ENCODE data around the gene GNAL. TPM values are rescaled to one million over a fixed set of nuclear protein-coding genes. Genes with fewer than 3 reads are reported as not detected.
"Not testable (repeated sequence)": the region's sequence is repeated elsewhere in the genome, so short reads cannot be mapped to it uniquely, and the experiment has no call there.

GNAL gene
- total RNA-seq, 1 experiment from 2014 or later = 0.15 TPM

GRCh38 chr18:11676867-11677266 lies 12.2 kb upstream of the GNAL start:
- H3K27ac ChIP-seq (ENCODE audit: low read length) = no peak overlapping the region
- CTCF ChIA-PET = no interaction called here
- no peaks in the 10 kb centered on the region for H3K9me3 ChIP-seq (ENCODE audit: low read length)
- peaks cover 91% of the 10 kb centered on the region for H3K27me3 ChIP-seq (ENCODE audit: low read length)
- no peak for ATAC-seq
- no peak overlapping the region for H3K9ac ChIP-seq (ENCODE audit: low read length)
- H3K36me3 ChIP-seq (ENCODE audit: low read depth, low read length) = no peaks in the 10 kb centered on the region
- no peak overlapping the region for H3K4me2 ChIP-seq (ENCODE audit: low read length)
- no peaks in the 10 kb centered on the region for H3K9me2 ChIP-seq (replicated peaks; ENCODE audit: low read length)
- no peak for DNase-seq
- no peaks in the 10 kb centered on the region for H3K79me2 ChIP-seq (ENCODE audit: low read length)
- no peaks in the 10 kb centered on the region for H3F3A ChIP-seq (ENCODE audit: low read length, unreplicated experiment)
- intact Hi-C loops (cut with micrococcal nuclease) = no loop called here
- no peak overlapping the region for H3K4me3 ChIP-seq (ENCODE audit: low read length)
- POLR2A ChIA-PET (ENCODE audit: unreplicated experiment) = no interaction called here
- TF ChIP-seq, protein P1, sequence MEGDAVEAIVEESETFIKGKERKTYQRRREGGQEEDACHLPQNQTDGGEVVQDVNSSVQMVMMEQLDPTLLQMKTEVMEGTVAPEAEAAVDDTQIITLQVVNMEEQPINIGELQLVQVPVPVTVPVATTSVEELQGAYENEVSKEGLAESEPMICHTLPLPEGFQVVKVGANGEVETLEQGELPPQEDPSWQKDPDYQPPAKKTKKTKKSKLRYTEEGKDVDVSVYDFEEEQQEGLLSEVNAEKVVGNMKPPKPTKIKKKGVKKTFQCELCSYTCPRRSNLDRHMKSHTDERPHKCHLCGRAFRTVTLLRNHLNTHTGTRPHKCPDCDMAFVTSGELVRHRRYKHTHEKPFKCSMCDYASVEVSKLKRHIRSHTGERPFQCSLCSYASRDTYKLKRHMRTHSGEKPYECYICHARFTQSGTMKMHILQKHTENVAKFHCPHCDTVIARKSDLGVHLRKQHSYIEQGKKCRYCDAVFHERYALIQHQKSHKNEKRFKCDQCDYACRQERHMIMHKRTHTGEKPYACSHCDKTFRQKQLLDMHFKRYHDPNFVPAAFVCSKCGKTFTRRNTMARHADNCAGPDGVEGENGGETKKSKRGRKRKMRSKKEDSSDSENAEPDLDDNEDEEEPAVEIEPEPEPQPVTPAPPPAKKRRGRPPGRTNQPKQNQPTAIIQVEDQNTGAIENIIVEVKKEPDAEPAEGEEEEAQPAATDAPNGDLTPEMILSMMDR (conservative IDR thresholded peaks at IDR 0.05; ENCODE audit: low read depth, low read length) = no peak
- no peak for TF ChIP-seq EZH2phosphoT487 (IDR thresholded peaks at IDR 0.05; ENCODE audit: borderline replicate concordance, low read length)
- TF ChIP-seq EZH2 (IDR thresholded peaks at IDR 0.05; ENCODE audit: low read length, unreplicated experiment) = no peak
- no peak overlapping the region for H2AFZ ChIP-seq (ENCODE audit: low read length)
- no peaks in the 10 kb centered on the region for H3K4me1 ChIP-seq (ENCODE audit: insufficient read depth, low read length)
- no peaks in the 10 kb centered on the region for H4K20me1 ChIP-seq (ENCODE audit: low read length)
- BruUV-seq (replicated peaks) = no TSS peak

- Histone ChIP-seq H3K9me2 (replicated peaks; ENCODE audit: low read length) (no peaks in the 10 kb centered on the region), H3K27me3 (ENCODE audit: low read length) (peaks cover 92% of the 10 kb centered on the region), H3F3A (ENCODE audit: low read length, unreplicated experiment) (no peaks in the 10 kb centered on the region), H3K9ac (ENCODE audit: low read length) (no peak overlapping the region), H3K4me3 (ENCODE audit: low read length) (no peak overlapping the region), H3K4me2 (ENCODE audit: low read length) (no peak overlapping the region), H3K4me1 (ENCODE audit: insufficient read depth, low read length) (no peaks in the 10 kb centered on the region), H3K27ac (ENCODE audit: low read length) (no peak overlapping the region), H4K20me1 (ENCODE audit: low read length) (no peaks in the 10 kb centered on the region), H3K36me3 (ENCODE audit: low read depth, low read length) (no peaks in the 10 kb centered on the region), H3K79me2 (ENCODE audit: low read length) (no peaks in the 10 kb centered on the region), H3K9me3 (ENCODE audit: low read length) (no peaks in the 10 kb centered on the region), H2AFZ (ENCODE audit: low read length) (no peak overlapping the region)
- TF ChIP-seq, protein P1 (conservative IDR thresholded peaks at IDR 0.05; ENCODE audit: low read depth, low read length) = no peak
- no peak for TF ChIP-seq EZH2phosphoT487 (IDR thresholded peaks at IDR 0.05; ENCODE audit: borderline replicate concordance, low read length)
- TF ChIP-seq EZH2 (IDR thresholded peaks at IDR 0.05; ENCODE audit: low read length, unreplicated experiment) = no peak
- POLR2A ChIA-PET (ENCODE audit: unreplicated experiment) = no interaction called here
- CTCF ChIA-PET = no interaction called here
- BruUV-seq (replicated peaks) = no TSS peak
- DNase-seq = no peak
- no peak for ATAC-seq
- intact Hi-C loops (cut with micrococcal nuclease) = no loop called here
These were observed 10.9 kb upstream of the GNAL start for GRCh38 chr18:11678211-11678610.

DNA sequence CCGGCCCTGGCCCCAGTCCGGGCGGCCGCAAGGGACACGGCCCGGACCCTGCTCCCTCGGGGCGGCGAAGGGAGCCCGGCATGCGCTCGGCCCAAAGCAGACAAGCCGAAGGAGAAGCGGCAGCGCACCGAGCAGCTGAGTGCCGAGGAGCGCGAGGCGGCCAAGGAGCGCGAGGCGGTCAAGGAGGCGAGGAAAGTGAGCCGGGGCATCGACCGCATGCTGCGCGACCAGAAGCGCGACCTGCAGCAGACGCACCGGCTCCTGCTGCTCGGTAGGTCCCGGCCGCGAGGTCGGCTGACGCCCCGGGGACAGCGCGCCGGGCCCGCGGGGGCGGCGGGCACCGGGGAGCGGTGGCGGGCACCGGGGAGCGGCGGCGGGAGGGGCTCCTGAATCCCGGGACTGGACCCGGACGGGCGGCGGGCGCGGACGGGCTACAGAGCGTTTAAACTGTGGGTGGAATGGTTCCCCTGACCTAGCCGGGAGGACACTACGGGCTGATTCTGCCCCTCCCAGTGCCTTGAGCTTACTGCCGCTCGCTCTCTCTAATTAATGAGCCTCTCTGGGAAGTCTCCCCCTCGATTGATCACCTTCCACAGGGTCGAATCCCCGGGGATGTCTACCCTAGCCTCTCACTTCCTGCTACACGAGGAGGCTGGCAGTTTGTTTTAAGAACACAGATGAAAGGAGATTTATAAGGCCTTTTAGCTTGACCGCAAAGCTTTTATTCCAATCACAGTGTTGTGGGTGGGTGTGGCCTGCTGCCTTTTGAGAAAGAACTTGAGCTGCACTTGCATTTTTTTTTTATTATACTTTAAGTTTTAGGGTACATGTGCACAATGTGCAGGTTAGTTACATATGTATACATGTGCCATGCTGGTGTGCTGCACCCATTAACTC lies 853 bp downstream of the GNAL start:
- Histone ChIP-seq H4K20me1 (ENCODE audit: low read length) (no peaks in the 10 kb centered on the region), H3K4me1 (ENCODE audit: insufficient read depth, low read length) (no peaks in the 10 kb centered on the region; the same call in 1 of the 2 replicates), H3K9ac (ENCODE audit: low read length) (no peak overlapping the region), H3K36me3 (ENCODE audit: low read depth, low read length) (no peaks in the 10 kb centered on the region), H3F3A (ENCODE audit: low read length, unreplicated experiment) (no peaks in the 10 kb centered on the region), H3K4me2 (ENCODE audit: low read length) (peak overlapping the region; percentile 79), H3K9me2 (replicated peaks; ENCODE audit: low read length) (no peaks in the 10 kb centered on the region), H3K4me3 (ENCODE audit: low read length) (peak overlapping the region; percentile 61), H2AFZ (ENCODE audit: low read length) (peak overlapping the region; percentile 49), H3K27me3 (ENCODE audit: low read length) (peaks cover 80% of the 10 kb centered on the region), H3K9me3 (ENCODE audit: low read length) (no peaks in the 10 kb centered on the region), H3K79me2 (ENCODE audit: low read length) (no peaks in the 10 kb centered on the region), H3K27ac (ENCODE audit: low read length) (no peak overlapping the region)
- ATAC-seq (peak; percentile 73), DNase-seq (no peak)
- TF ChIP-seq, protein P1 (conservative IDR thresholded peaks at IDR 0.05; ENCODE audit: low read depth, low read length) = no peak
- no peak for TF ChIP-seq EZH2phosphoT487 (IDR thresholded peaks at IDR 0.05; ENCODE audit: borderline replicate concordance, low read length)
- TF ChIP-seq EZH2 (IDR thresholded peaks at IDR 0.05; ENCODE audit: low read length, unreplicated experiment) = peak; percentile 46
- ChIA-PET CTCF (interaction anchor here (0.7 kb wide), 1 partner anchor 163 kb away, joined by 3 read pairs; no protein-coding TSS in a partner anchor), POLR2A (ENCODE audit: unreplicated experiment) (no interaction called here)
- no TSS peak for BruUV-seq (replicated peaks)
- intact Hi-C loops (cut with micrococcal nuclease) = no loop called here

DNA sequence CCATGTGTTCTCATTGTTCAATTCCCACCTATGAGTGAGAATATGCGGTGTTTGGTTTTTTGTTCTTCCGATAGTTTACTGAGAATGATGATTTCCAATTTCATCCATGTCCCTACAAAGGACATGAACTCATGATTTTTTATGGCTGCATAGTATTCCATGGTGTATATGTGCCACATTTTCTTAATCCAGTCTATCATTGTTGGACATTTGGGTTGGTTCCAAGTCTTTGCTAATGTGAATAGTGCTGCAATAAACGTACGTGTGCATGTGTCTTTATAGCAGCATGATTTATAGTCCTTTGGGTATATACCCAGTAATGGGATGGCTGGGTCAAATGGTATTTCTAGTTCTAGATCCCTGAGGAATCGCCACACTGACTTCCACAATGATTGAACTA lies 1.6 kb downstream of the GNAL start:
- BruUV-seq (replicated peaks); H3K4me2 ChIP-seq (ENCODE audit: low read length); H3K79me2 ChIP-seq (ENCODE audit: low read length); H3K9me3 ChIP-seq (ENCODE audit: low read length); ATAC-seq; H3K27ac ChIP-seq (ENCODE audit: low read length); H3K4me3 ChIP-seq (ENCODE audit: low read length); H3K36me3 ChIP-seq (ENCODE audit: low read depth, low read length); H2AFZ ChIP-seq (ENCODE audit: low read length); DNase-seq; POLR2A ChIA-PET (ENCODE audit: unreplicated experiment); H3K9me2 ChIP-seq (replicated peaks; ENCODE audit: low read length); intact Hi-C loops (cut with micrococcal nuclease); H3F3A ChIP-seq (ENCODE audit: low read length, unreplicated experiment); H3K9ac ChIP-seq (ENCODE audit: low read length); H3K4me1 ChIP-seq (ENCODE audit: insufficient read depth, low read length); H4K20me1 ChIP-seq (ENCODE audit: low read length): not testable (repeated sequence)
- peaks cover 85% of the 10 kb centered on the region for H3K27me3 ChIP-seq (ENCODE audit: low read length)
- CTCF ChIA-PET = interaction anchor here (0.7 kb wide), 1 partner anchor 163 kb away, joined by 3 read pairs; no protein-coding TSS in a partner anchor
